Activated CD4-positive, alpha-beta T cell treated with anti-CD3 and anti-CD28 coated beads, Interleukin-2, amount 10 ng/mL, durations not matched to agents 7 days and 5 days (primary cell): ENCODE measurements around the gene SH2D3C. TPM values are rescaled to one million over a fixed set of nuclear protein-coding genes. Genes with fewer than 3 reads are reported as not detected.

Experiments
- microRNA-seq: library from miRNA; unstranded; fragments of <30 nt; microRNA quantifications from one replicate; pipeline ENCODE4 v1.2.0, GENCODE V29; 2021; ENCODE audit warnings: borderline microRNAs expressed, borderline replicate concordance
- total RNA-seq, 2 experiments: library from RNA; stranded (reverse); gene quantifications; one replicate each; pipeline ENCODE4 v1.2.3, GENCODE V29; 2021

SH2D3C gene
- total RNA-seq, 2 experiments from 2014 or later: 67.9 to 71.4 TPM

Small RNA genes within 50 kb of the gene (microRNA-seq; reads per million reads assigned to microRNA genes)
- not detected for gene MIR2861
- not detected for gene MIR3960

Other genes with a start within 250 kb of the SH2D3C start
- gene STXBP1, start 166.4 kb downstream of the SH2D3C start, total RNA-seq: 10 to 100 TPM; 12.1 to 17.7 TPM
- gene CFAP157, start 71.7 kb downstream of the SH2D3C start, total RNA-seq: not detected
- gene PTRH1, start 63.0 kb downstream of the SH2D3C start, total RNA-seq: 10 to 100 TPM in 1 of 2 experiments, 1 to 10 TPM in 1; 8.7 to 11.0 TPM
- 1 to 10 TPM; 1.2 to 1.6 TPM for gene TTC16, start 62.6 kb downstream of the SH2D3C start, total RNA-seq
- 10 to 100 TPM; 21.7 to 24.0 TPM for gene TOR2A, start 43.4 kb downstream of the SH2D3C start, total RNA-seq
- 100 to 1,000 TPM in 1 of 2 experiments, 10 to 100 TPM in 1; 99.4 to 110 TPM for gene CDK9, start 7.4 kb upstream of the SH2D3C start, total RNA-seq
- gene FPGS, start 24.2 kb upstream of the SH2D3C start, total RNA-seq: 10 to 100 TPM; 66.7 to 78.1 TPM
- 10 to 100 TPM; 17.2 to 17.3 TPM for gene ENG, start 76.0 kb upstream of the SH2D3C start, total RNA-seq
- 10 to 100 TPM; 53.7 to 62.3 TPM for gene AK1, start 99.0 kb upstream of the SH2D3C start, total RNA-seq
- gene ST6GALNAC6, start 120.9 kb upstream of the SH2D3C start, total RNA-seq: 100 to 1,000 TPM; 100 to 122 TPM
- 10 to 100 TPM; 16.8 to 22.4 TPM for gene ST6GALNAC4, start 138.4 kb upstream of the SH2D3C start, total RNA-seq
- gene PIP5KL1, start 152.1 kb upstream of the SH2D3C start, total RNA-seq: 1 to 10 TPM; 2.5 to 4.1 TPM
- gene DPM2, start 159.2 kb upstream of the SH2D3C start, total RNA-seq: 10 to 100 TPM; 79.9 to 80.4 TPM
- gene EEIG1, start 202.3 kb upstream of the SH2D3C start, total RNA-seq: 100 to 1,000 TPM; 412 to 477 TPM